ENCODE data around the gene LRIT3. TPM values are rescaled to one million over a fixed set of nuclear protein-coding genes. Genes with fewer than 3 reads are reported as not detected.

LRIT3 gene
- total RNA-seq, 1 donor from 2014 or later, result 0.15 TPM

GRCh38 chr4:109915385-109916026 is 67.6 kb downstream of the LRIT3 start:
- Mint-ChIP-seq H3K27me3 (ENCODE audit: insufficient read depth, low read depth) (no peaks in the 10 kb centered on the region), H3K27ac (peak overlapping the region; percentile 12), H3K4me3 (no peak overlapping the region), H3K4me1 (peaks cover 52% of the 10 kb centered on the region), H3K36me3 (peaks cover 2% of the 10 kb centered on the region), H3K9me3 (no peaks in the 10 kb centered on the region)
- DNase-seq (ENCODE audit: low spot score), result no peak
- Histone ChIP-seq H3K4me3 (no peak overlapping the region), H3K79me2 (ENCODE audit: low read depth) (no peaks in the 10 kb centered on the region), H3K9me3 (ENCODE audit: low read depth) (no peaks in the 10 kb centered on the region), H3K9ac (no peak overlapping the region), H3F3A (ENCODE audit: low read depth) (peaks cover 16% of the 10 kb centered on the region), H3K27me3 (no peaks in the 10 kb centered on the region), H3K4me2 (no peak overlapping the region), H3K36me3 (no peaks in the 10 kb centered on the region), H3K27ac (no peak overlapping the region), H3K4me1 (peaks cover 40% of the 10 kb centered on the region), H2AFZ (replicated peaks) (no peak overlapping the region), H4K20me1 (ENCODE audit: low read depth) (no peaks in the 10 kb centered on the region)
- TF ChIP-seq EZH2phosphoT487 (IDR thresholded peaks at IDR 0.05) (no peak), CTCF (IDR thresholded peaks at IDR 0.05) (no peak), EZH2 (IDR thresholded peaks at IDR 0.05) (no peak)

- Histone ChIP-seq H3K9ac (no peak overlapping the region), H3K4me3 (no peak overlapping the region), H2AFZ (replicated peaks) (no peak overlapping the region), H3F3A (ENCODE audit: low read depth) (peaks cover 21% of the 10 kb centered on the region), H3K4me1 (peaks cover 45% of the 10 kb centered on the region), H3K27me3 (no peaks in the 10 kb centered on the region), H3K36me3 (no peaks in the 10 kb centered on the region), H4K20me1 (ENCODE audit: low read depth) (no peaks in the 10 kb centered on the region), H3K4me2 (no peak overlapping the region), H3K9me3 (ENCODE audit: low read depth) (no peaks in the 10 kb centered on the region), H3K79me2 (ENCODE audit: low read depth) (no peaks in the 10 kb centered on the region), H3K27ac (no peak overlapping the region)
- TF ChIP-seq EZH2phosphoT487 (IDR thresholded peaks at IDR 0.05), result no peak
- TF ChIP-seq EZH2 (IDR thresholded peaks at IDR 0.05), result no peak
- no peak for TF ChIP-seq CTCF (IDR thresholded peaks at IDR 0.05)
- DNase-seq (ENCODE audit: low spot score), result no peak
- Mint-ChIP-seq H3K4me3 (no peak overlapping the region), H3K36me3 (peaks cover 2% of the 10 kb centered on the region), H3K27ac (no peak overlapping the region), H3K9me3 (no peaks in the 10 kb centered on the region), H3K27me3 (ENCODE audit: insufficient read depth, low read depth) (no peaks in the 10 kb centered on the region), H3K4me1 (peaks cover 57% of the 10 kb centered on the region)
These were observed 68.1 kb downstream of the LRIT3 start for GRCh38 chr4:109916027-109916409.

GRCh38 chr4:109921384-109921808 is 73.5 kb downstream of the LRIT3 start:
- Histone ChIP-seq H3K4me1 (peaks cover 21% of the 10 kb centered on the region), H3K27ac (peak overlapping the region; percentile 91), H3F3A (ENCODE audit: low read depth) (peaks cover 20% of the 10 kb centered on the region), H4K20me1 (ENCODE audit: low read depth) (no peaks in the 10 kb centered on the region), H2AFZ (replicated peaks) (peak overlapping the region; percentile 6), H3K4me3 (no peak overlapping the region), H3K27me3 (no peaks in the 10 kb centered on the region), H3K36me3 (no peaks in the 10 kb centered on the region), H3K9me3 (ENCODE audit: low read depth) (no peaks in the 10 kb centered on the region), H3K79me2 (ENCODE audit: low read depth) (no peaks in the 10 kb centered on the region), H3K9ac (no peak overlapping the region), H3K4me2 (peak overlapping the region; percentile 40)
- Mint-ChIP-seq H3K36me3 (peaks cover 3% of the 10 kb centered on the region), H3K9me3 (no peaks in the 10 kb centered on the region), H3K4me1 (peaks cover 29% of the 10 kb centered on the region), H3K4me3 (no peak overlapping the region), H3K27me3 (ENCODE audit: insufficient read depth, low read depth) (peaks cover 5% of the 10 kb centered on the region), H3K27ac (peak overlapping the region; percentile 95)
- no peak for TF ChIP-seq EZH2 (IDR thresholded peaks at IDR 0.05)
- TF ChIP-seq EZH2phosphoT487 (IDR thresholded peaks at IDR 0.05), result no peak
- TF ChIP-seq CTCF (IDR thresholded peaks at IDR 0.05), result no peak
- DNase-seq (ENCODE audit: low spot score), result peak; percentile 90

Other genes with a start within 250 kb of the LRIT3 start
- gene CASP6, start 144.7 kb upstream of the LRIT3 start, total RNA-seq (ENCODE audit: low replicate concordance), result 33.0 and 37.2 TPM in 2 replicates
- 8.1 and 17.8 TPM in 2 replicates for gene PLA2G12A, start 118.0 kb upstream of the LRIT3 start, total RNA-seq (ENCODE audit: low replicate concordance)
- not detected in 2 replicates for gene CFI, start 46.1 kb upstream of the LRIT3 start, total RNA-seq (ENCODE audit: low replicate concordance)
- gene GAR1, start 32.3 kb upstream of the LRIT3 start, total RNA-seq (ENCODE audit: low replicate concordance), result 7.8 and 10.2 TPM in 2 replicates
- not detected in 2 replicates for gene RRH, start 20.1 kb upstream of the LRIT3 start, total RNA-seq (ENCODE audit: low replicate concordance)
- gene EGF, start 64.8 kb downstream of the LRIT3 start, total RNA-seq (ENCODE audit: low replicate concordance), result 6.2 and 6.6 TPM in 2 replicates